GM10266 (cell line): Measurements from ENCODE around the gene IQGAP2.
"Not testable (repeated sequence)": the region's sequence is repeated elsewhere in the genome, so short reads cannot be mapped to it uniquely, and the experiment has no call there.

ENCODE experiments used
- DNase-seq: peaks from one replicate; pipeline ENCODE4 v3.0.0; 2012; ENCODE audit errors: extremely low spot score
- CTCF ChIP-seq: IDR thresholded peaks from 2 replicates; pipeline ENCODE4 v1.5.1; 2012; ENCODE audit warnings: mild to moderate bottlenecking, low read depth; ENCODE audit not compliant: control insufficient read depth, insufficient read depth; ENCODE audit errors: missing control alignments

The IQGAP2 gene

DNA sequence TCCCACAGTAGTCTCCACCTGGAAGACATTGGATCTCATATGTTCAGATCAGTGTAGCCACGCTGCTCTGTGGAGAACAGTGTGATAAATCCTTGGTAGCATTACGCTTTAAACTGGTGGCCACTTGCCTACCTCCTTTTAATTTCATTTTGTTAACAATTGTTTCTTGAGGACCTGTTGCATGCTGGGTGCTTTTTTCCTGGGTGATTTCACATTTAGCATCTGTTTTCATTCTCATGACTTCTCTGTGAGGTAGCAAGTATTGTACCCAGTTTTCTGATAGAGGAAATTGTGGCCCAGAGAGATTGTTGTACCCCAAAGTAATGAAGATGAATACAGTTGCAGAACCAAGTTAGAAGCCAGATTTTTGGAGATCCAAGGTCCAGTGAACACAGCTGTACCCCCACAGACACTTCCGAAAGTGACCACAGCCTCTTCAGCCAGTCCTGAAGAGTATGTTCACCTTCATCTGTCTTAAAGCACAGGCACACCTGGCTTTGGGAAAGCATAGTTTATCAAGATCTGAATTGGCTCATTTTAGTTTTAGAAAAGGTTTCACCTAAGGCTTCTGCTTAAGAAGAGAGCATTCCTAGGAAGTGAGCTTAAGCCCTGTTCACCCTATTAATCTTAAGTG, 144.9 kb downstream of the IQGAP2 start:
- TF ChIP-seq CTCF: no peak
- DNase-seq: no peak

GRCh38 chr5:76548525-76549229, 145.6 kb downstream of the IQGAP2 start:
- no peak for TF ChIP-seq CTCF
- no peak for DNase-seq

DNA sequence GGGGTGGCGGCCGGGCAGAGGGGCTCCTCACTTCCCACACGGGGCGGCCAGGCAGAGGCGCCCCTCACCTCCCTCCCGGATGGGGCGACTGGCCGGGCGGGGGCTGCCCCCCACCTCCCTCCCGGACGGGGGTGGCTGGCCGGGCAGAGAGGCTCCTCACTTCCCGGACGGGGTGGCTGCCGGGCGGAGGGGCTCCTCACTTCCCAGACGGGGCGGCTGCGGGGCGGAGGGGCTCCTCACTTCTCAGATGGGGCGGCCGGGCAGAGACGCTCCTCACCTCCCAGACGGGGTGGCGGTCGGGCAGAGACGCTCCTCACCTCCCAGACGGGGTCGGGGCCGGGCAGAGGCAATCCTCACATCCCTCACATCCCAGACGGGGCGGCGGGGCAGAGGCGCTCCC, 147.8 kb downstream of the IQGAP2 start:
- DNase-seq: not testable (repeated sequence)

GRCh38 chr5:76552546-76552945, 149.5 kb downstream of the IQGAP2 start:
- no peak for DNase-seq
- no peak for TF ChIP-seq CTCF

DNA sequence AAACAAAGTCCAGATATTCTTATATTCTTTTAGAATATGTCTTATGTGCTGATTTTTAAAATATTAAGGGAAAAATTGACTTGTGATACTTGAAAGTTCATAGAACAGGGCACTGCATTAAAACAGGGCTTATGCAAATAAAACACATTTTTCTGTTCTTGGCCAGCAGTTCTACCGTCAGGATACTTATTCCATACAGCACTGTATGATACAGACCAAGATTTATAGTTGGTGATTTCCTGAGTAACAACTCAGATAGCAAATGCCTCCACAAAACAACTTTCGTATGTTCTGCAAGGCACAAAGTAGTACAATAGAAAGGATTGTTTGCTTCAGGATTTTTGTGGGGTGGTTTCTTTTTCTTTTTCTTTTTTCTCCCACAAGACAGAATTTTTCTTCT, 150.2 kb downstream of the IQGAP2 start:
- TF ChIP-seq CTCF: no peak
- no peak for DNase-seq

- TF ChIP-seq CTCF: no peak
- no peak for DNase-seq
These were observed 152.0 kb downstream of the IQGAP2 start for GRCh38 chr5:76555114-76555513.

- DNase-seq: no peak
- TF ChIP-seq CTCF: no peak
These were observed 152.6 kb downstream of the IQGAP2 start for GRCh38 chr5:76555717-76556116.

GRCh38 chr5:76556511-76557221, 153.6 kb downstream of the IQGAP2 start:
- DNase-seq: peak; percentile 67
- no peak for TF ChIP-seq CTCF
